ENCODE results near the gene MTF2.

MTF2 gene

GRCh38 chr1:93186667-93187066 is 107.6 kb downstream of the MTF2 start:
- no peak overlapping the region for H3K27ac ChIP-seq (ENCODE audit: low read depth, low read length, severe bottlenecking)
- no peak overlapping the region for H3K4me3 ChIP-seq (ENCODE audit: extremely low read depth, insufficient read depth, low read length, poor library complexity, severe bottlenecking)
- peaks cover 20% of the 10 kb centered on the region for H3K36me3 ChIP-seq (ENCODE audit: control insufficient read depth, insufficient read depth, low read length)
- H3K9me3 ChIP-seq (ENCODE audit: control insufficient read depth, low read length), result no peaks in the 10 kb centered on the region
- no peaks in the 10 kb centered on the region for H3K4me1 ChIP-seq (ENCODE audit: control insufficient read depth, insufficient read depth, low read length, poor library complexity, severe bottlenecking)
- no CpG with 5 or more reads among the region's 1 CpG for WGBS, 2 experiments (ENCODE audit: insufficient coverage in 2 of 2)

All from mesodermal cell (in vitro differentiated cells).